SU-DHL-6 (cell line): ENCODE results near the gene GOSR2.
"Not testable (repeated sequence)": the region's sequence is repeated elsewhere in the genome, so short reads cannot be mapped to it uniquely, and the experiment has no call there.

Experiments
- H2AFZ ChIP-seq: fragments of 200-600 bp; sonication (generic); 2 replicates; pipeline ENCODE4 v1.6.1; 2014; ENCODE audit warnings: low read depth, mild to moderate bottlenecking, moderate library complexity, mixed read lengths, antibody characterized with exemption, low read length; ENCODE audit not compliant: severe bottlenecking
- H3F3A ChIP-seq: fragments of 200-600 bp; shearing (Covaris generic); 2 replicates; pipeline ENCODE4 v1.6.0; 2016; ENCODE audit warnings: antibody characterized with exemption, mild to moderate bottlenecking; ENCODE audit not compliant: insufficient read depth
- H3K27ac ChIP-seq: fragments of 200-600 bp; sonication (generic); 2 replicates; pipeline ENCODE4 v1.5.1; 2016; ENCODE audit warnings: low read depth, mild to moderate bottlenecking, low read length, moderate library complexity, mixed read lengths
- H3K27me3 ChIP-seq: fragments of 200-600 bp; sonication (generic), shearing (Covaris generic); 2 replicates; pipeline ENCODE4 v1.6.0; 2014; ENCODE audit warnings: mild to moderate bottlenecking, low read length
- H3K36me3 ChIP-seq: fragments of 200-600 bp; sonication (generic); 2 replicates; pipeline ENCODE4 v1.6.1; 2014; ENCODE audit warnings: mild to moderate bottlenecking, low read length, mixed read lengths
- H3K4me2 ChIP-seq: fragments of 300-600, 200-600 bp; shearing (Covaris generic), sonication (generic); 2 replicates; pipeline ENCODE4 v1.6.0; 2014; ENCODE audit warnings: low read length, low read depth, mild to moderate bottlenecking; ENCODE audit not compliant: poor library complexity, severe bottlenecking
- H3K4me3 ChIP-seq: fragments of 200-600 bp; sonication (generic); 2 replicates; pipeline ENCODE4 v1.5.1; 2014; ENCODE audit warnings: antibody characterized with exemption, low read length, mild to moderate bottlenecking, mixed read lengths; ENCODE audit not compliant: insufficient read depth, poor library complexity, severe bottlenecking
- H3K79me2 ChIP-seq: fragments of 200-600 bp; sonication (generic); 2 replicates; pipeline ENCODE4 v1.6.1; 2014; ENCODE audit warnings: mild to moderate bottlenecking, low read length, moderate library complexity; ENCODE audit not compliant: insufficient read depth
- H3K9ac ChIP-seq: fragments of 200-600 bp; sonication (generic); 2 replicates; pipeline ENCODE4 v1.7.0; 2014; ENCODE audit warnings: mild to moderate bottlenecking, low read length
- H3K9me2 ChIP-seq: fragments of 200-600 bp; sonication (generic); replicated peaks from 2 replicates; pipeline ENCODE4 v1.6.1; 2014; ENCODE audit warnings: low read length; ENCODE audit not compliant: insufficient read depth
- H3K9me3 ChIP-seq: fragments of 200-600 bp; sonication (generic); 2 replicates; pipeline ENCODE4 v1.6.1; 2014; ENCODE audit warnings: low read length, mixed read lengths; ENCODE audit not compliant: insufficient read depth
- H4K20me1 ChIP-seq: fragments of 200-600 bp; sonication (generic); 2 replicates; pipeline ENCODE4 v1.6.1; 2014; ENCODE audit warnings: low read depth, mild to moderate bottlenecking, antibody characterized with exemption, low read length, moderate library complexity, mixed read lengths
- CTCF ChIP-seq: fragments of 200-600 bp; sonication (generic); IDR thresholded peaks from one replicate; pipeline ENCODE4 v1.5.1; 2017; ENCODE audit warnings: antibody characterized with exemption, mild to moderate bottlenecking, low read length, moderate library complexity; ENCODE audit not compliant: insufficient read depth, poor library complexity, severe bottlenecking
- EZH2phosphoT487 ChIP-seq: fragments of 200-600 bp; sonication (generic), shearing (Covaris generic); conservative IDR thresholded peaks from 2 replicates; pipeline ENCODE4 v1.6.1; 2018; ENCODE audit warnings: mild to moderate bottlenecking, antibody characterized with exemption, low read length, moderate library complexity, mixed read lengths

Gene GOSR2

GRCh38 chr17:46951706-46952105 is 28.7 kb downstream of the GOSR2 start:
- H3F3A ChIP-seq: no peaks in the 10 kb centered on the region
- no peaks in the 10 kb centered on the region for H3K9me3 ChIP-seq
- H3K27ac ChIP-seq: no peak overlapping the region
- H3K4me3 ChIP-seq: no peak overlapping the region
- TF ChIP-seq EZH2phosphoT487: no peak
- TF ChIP-seq CTCF: no peak
- no peaks in the 10 kb centered on the region for H3K27me3 ChIP-seq
- no peaks in the 10 kb centered on the region for H3K9me2 ChIP-seq
- no peak overlapping the region for H3K4me2 ChIP-seq
- H2AFZ ChIP-seq: no peak overlapping the region
- no peaks in the 10 kb centered on the region for H3K79me2 ChIP-seq
- no peaks in the 10 kb centered on the region for H3K36me3 ChIP-seq
- no peak overlapping the region for H3K9ac ChIP-seq
- H4K20me1 ChIP-seq: no peaks in the 10 kb centered on the region

- Histone ChIP-seq H3K4me3 (no peak overlapping the region), H3K27me3 (no peaks in the 10 kb centered on the region), H3K27ac (no peak overlapping the region), H3K4me2 (no peak overlapping the region), H3K36me3 (no peaks in the 10 kb centered on the region), H3K79me2 (no peaks in the 10 kb centered on the region), H3F3A (no peaks in the 10 kb centered on the region), H2AFZ (no peak overlapping the region), H3K9me2 (no peaks in the 10 kb centered on the region), H4K20me1 (no peaks in the 10 kb centered on the region), H3K9ac (no peak overlapping the region), H3K9me3 (no peaks in the 10 kb centered on the region)
- TF ChIP-seq CTCF (no peak), EZH2phosphoT487 (no peak)
Measured at GRCh38 chr17:46952115-46952514, 29.2 kb downstream of the GOSR2 start.

GRCh38 chr17:46953191-46953590 is 30.2 kb downstream of the GOSR2 start:
- H3K9me2 ChIP-seq, H3K9ac ChIP-seq, H3K79me2 ChIP-seq, H3K27ac ChIP-seq, H3K36me3 ChIP-seq, H3K4me3 ChIP-seq, H3K4me2 ChIP-seq, H3F3A ChIP-seq, H4K20me1 ChIP-seq, H2AFZ ChIP-seq, H3K27me3 ChIP-seq, H3K9me3 ChIP-seq: not testable (repeated sequence)

GRCh38 chr17:46958041-46958591 is 35.2 kb downstream of the GOSR2 start:
- Histone ChIP-seq H3F3A (no peaks in the 10 kb centered on the region), H3K27ac (no peak overlapping the region), H3K9me2 (no peaks in the 10 kb centered on the region), H2AFZ (no peak overlapping the region), H4K20me1 (no peaks in the 10 kb centered on the region), H3K9me3 (no peaks in the 10 kb centered on the region), H3K4me2 (no peak overlapping the region), H3K79me2 (no peaks in the 10 kb centered on the region), H3K4me3 (no peak overlapping the region), H3K36me3 (no peaks in the 10 kb centered on the region), H3K9ac (no peak overlapping the region), H3K27me3 (no peaks in the 10 kb centered on the region)
- TF ChIP-seq EZH2phosphoT487 (no peak), CTCF (no peak)
